ENCODE measurements around the gene CCHCR1. TPM values are rescaled to one million over a fixed set of nuclear protein-coding genes. Genes with fewer than 3 reads are reported as not detected.
A peak's percentile ranks its signal among the peaks of the same experiment; 100 is the strongest.
"Not testable (repeated sequence)": the region's sequence is repeated elsewhere in the genome, so short reads cannot be mapped to it uniquely, and the experiment has no call there.

Gene CCHCR1
- polyA plus RNA-seq, 1 experiment, result 10.4 TPM

GRCh38 chr6:31194061-31194834, 36.6 kb upstream of the CCHCR1 start:
- ChIA-PET POLR2A (no interaction called here), CTCF (interaction anchor here (0.6 to 4.1 kb wide), 6 partner anchors 41 to 877 kb away, joined by 3 to 64 read pairs (median 7); partner anchors contain the start of gene PSORS1C2)
- no peaks in the 10 kb centered on the region for H3K9me3 ChIP-seq (ENCODE audit: control insufficient read depth, insufficient read depth, low read length)
- no peak for TF ChIP-seq CTCF (IDR thresholded peaks at IDR 0.05; ENCODE audit: low read depth, low read length)
- no peaks in the 10 kb centered on the region for H3K27me3 ChIP-seq (ENCODE audit: control insufficient read depth, insufficient read depth, low read length)
- no peak for DNase-seq (ENCODE audit: low read depth, low spot score)
- no peak overlapping the region for H3K4me3 ChIP-seq (ENCODE audit: low read depth, low read length)
- no peak overlapping the region for H3K27ac ChIP-seq (ENCODE audit: low read depth, low read length)

GRCh38 chr6:31193206-31193605, 35.6 kb upstream of the CCHCR1 start:
- ChIA-PET CTCF (interaction anchor here (0.7 to 4.1 kb wide), 8 partner anchors 35 to 174 kb away, joined by 4 to 64 read pairs (median 8); partner anchors contain the start of genes PSORS1C2 and TCF19), POLR2A (interaction anchor here (1.0 kb wide), 1 partner anchor 34 kb away, joined by 4 read pairs; the partner anchor contains the start of gene TCF19)
- Histone ChIP-seq H3K9me3 (ENCODE audit: control insufficient read depth, insufficient read depth, low read length) (no peaks in the 10 kb centered on the region), H3K4me3 (ENCODE audit: low read depth, low read length) (no peak overlapping the region), H3K27ac (ENCODE audit: low read depth, low read length) (no peak overlapping the region), H3K27me3 (ENCODE audit: control insufficient read depth, insufficient read depth, low read length) (no peaks in the 10 kb centered on the region)
- DNase-seq (ENCODE audit: low read depth, low spot score), result no peak
- no peak for TF ChIP-seq CTCF (IDR thresholded peaks at IDR 0.05; ENCODE audit: low read depth, low read length)

GRCh38 chr6:31192431-31193105, 35.0 kb upstream of the CCHCR1 start:
- POLR2A ChIA-PET, result interaction anchor here (0.6 to 1.0 kb wide), 3 partner anchors 33 to 708 kb away, joined by 4 read pairs; partner anchors contain the start of gene TCF19
- CTCF ChIA-PET, result interaction anchor here (0.5 to 4.1 kb wide), 16 partner anchors 10 to 478 kb away, joined by 3 to 64 read pairs (median 4); partner anchors contain the start of genes PSORS1C2 and TCF19
- DNase-seq (ENCODE audit: low read depth, low spot score); H3K4me3 ChIP-seq (ENCODE audit: low read depth, low read length); H3K27ac ChIP-seq (ENCODE audit: low read depth, low read length); H3K27me3 ChIP-seq (ENCODE audit: control insufficient read depth, insufficient read depth, low read length); H3K9me3 ChIP-seq (ENCODE audit: control insufficient read depth, insufficient read depth, low read length): not testable (repeated sequence)
- peak; percentile 69 for TF ChIP-seq CTCF (IDR thresholded peaks at IDR 0.05; ENCODE audit: low read depth, low read length)

- no peak overlapping the region for H3K4me3 ChIP-seq (ENCODE audit: low read depth, low read length)
- CTCF ChIA-PET, result interaction anchor here (4.1 kb wide), 1 partner anchor 57 kb away, joined by 64 read pairs; no protein-coding TSS in a partner anchor
- POLR2A ChIA-PET, result no interaction called here
These were observed 32.9 kb upstream of the CCHCR1 start for GRCh38 chr6:31190488-31190887.

GRCh38 chr6:31189223-31189622, 31.6 kb upstream of the CCHCR1 start:
- POLR2A ChIA-PET; H3K4me3 ChIP-seq (ENCODE audit: low read depth, low read length); H3K27me3 ChIP-seq (ENCODE audit: control insufficient read depth, insufficient read depth, low read length); H3K27ac ChIP-seq (ENCODE audit: low read depth, low read length); CTCF ChIA-PET; DNase-seq (ENCODE audit: low read depth, low spot score); H3K9me3 ChIP-seq (ENCODE audit: control insufficient read depth, insufficient read depth, low read length): not testable (repeated sequence)

More at GRCh38 chr6:31190488-31190887, 32.9 kb upstream of the CCHCR1 start:
- no peak for TF ChIP-seq CTCF (IDR thresholded peaks at IDR 0.05; ENCODE audit: low read depth, low read length)
- H3K9me3 ChIP-seq (ENCODE audit: control insufficient read depth, insufficient read depth, low read length), result no peaks in the 10 kb centered on the region
- H3K27me3 ChIP-seq (ENCODE audit: control insufficient read depth, insufficient read depth, low read length), result no peaks in the 10 kb centered on the region
- H3K27ac ChIP-seq (ENCODE audit: low read depth, low read length), result no peak overlapping the region
- no peak for DNase-seq (ENCODE audit: low read depth, low spot score)

Data from AG04450 (cell line).